HCT116 (cell line): ENCODE measurements around the gene AATF. TPM values are rescaled to one million over a fixed set of nuclear protein-coding genes. Genes with fewer than 3 reads are reported as not detected.

Source experiments
- ATAC-seq: fragments of 200-7000 bp; cut with Tn5 transposase; 2 replicates; pipeline ENCODE4 v1.9.1; 2020; ENCODE audit warnings: mild to moderate bottlenecking, moderate library complexity
- BruUV-seq: library from RNA; stranded (reverse); fragments of 400-500 nt; replicated peaks from 2 replicates; lab custom pipeline; 2021; lab: Mats Ljungman, UMichigan
- CTCF ChIA-PET: fragments of 300-600 bp; sonication (Branson Sonifier 250); formaldehyde crosslinking; loops from one replicate; lab custom pipeline; 2021; ENCODE audit warnings: antibody characterized with exemption; lab: Charles Lee
- POLR2A ChIA-PET: fragments of 300-600, 350-600 bp; sonication (Branson Sonifier 250); formaldehyde crosslinking; loops from one replicate; lab custom pipeline; 2021; ENCODE audit warnings: antibody characterized with exemption; lab: Charles Lee
- RAD21 ChIA-PET, 2 experiments: fragments of 300-600 bp; sonication (Branson Sonifier 250); formaldehyde crosslinking; loops; one replicate each; lab custom pipeline; 2023; ENCODE audit warnings: low total read pairs in 2 of 2; ENCODE audit not compliant: uncharacterized antibody in 2 of 2, unreplicated experiment in 2 of 2, low non-redundant PET in 1 of 2; lab: Charles Lee
- DNase-seq: peaks from one replicate; pipeline ENCODE4 v3.0.0-alpha.2; 2010; ENCODE audit warnings: low read depth, low spot score
- H2AFZ ChIP-seq: fragments of 200-600 bp; shearing (Covaris generic), sonication (generic); 2 replicates; pipeline ENCODE4 v1.6.1; 2017; ENCODE audit warnings: low read depth, mixed run types, mixed read lengths, antibody characterized with exemption, low read length; ENCODE audit not compliant: poor library complexity, severe bottlenecking
- H3K27ac ChIP-seq: 2 replicates; pipeline ENCODE4 v1.5.1; 2012; ENCODE audit warnings: low read depth, low read length
- H3K27me3 ChIP-seq: fragments of 200-600 bp; sonication (generic); 2 replicates; pipeline ENCODE4 v1.6.1; 2016; ENCODE audit warnings: mixed run types, low read length, mixed read lengths; ENCODE audit not compliant: insufficient read depth
- H3K36me3 ChIP-seq, 2 experiments: fragments of 200-500 bp in 1 of 2; fragments of 200-600 bp in 1 of 2; sonication (Bioruptor generic) in 1 of 2; sonication (generic) in 1 of 2; 2 replicates each; pipeline versions ENCODE4 v1.5.1 to v1.6.1; 2014 to 2016; ENCODE audit warnings: low read length in 2 of 2, inconsistent platforms in 1 of 2, mixed read lengths in 1 of 2, mixed run types in 1 of 2; ENCODE audit not compliant: insufficient read depth in 2 of 2, control insufficient read depth in 1 of 2
- H3K4me1 ChIP-seq, 2 experiments: fragments of 200-600 bp in 1 of 2; sonication (generic) in 1 of 2; 2 replicates each; pipeline versions ENCODE4 v1.5.1 to v1.6.1; 2012 to 2017; ENCODE audit warnings: low read length in 2 of 2, inconsistent platforms in 1 of 2, mild to moderate bottlenecking in 1 of 2, mixed read lengths in 1 of 2, mixed run types in 1 of 2, moderate library complexity in 1 of 2; ENCODE audit not compliant: insufficient read depth in 2 of 2, control insufficient read depth in 1 of 2
- H3K4me2 ChIP-seq: fragments of 200-600 bp; sonication (generic); 2 replicates; pipeline ENCODE4 v1.6.1; 2017; ENCODE audit warnings: mixed run types, low read length, mixed read lengths
- H3K4me3 ChIP-seq, 2 experiments: fragments of 200-600 bp in 1 of 2; sonication (generic) in 1 of 2; replicated peaks in 1 of 2; 2 replicates each; pipeline ENCODE4 v1.5.1; 2011 to 2016; ENCODE audit warnings: low read length in 2 of 2, control low read depth in 1 of 2, low read depth in 1 of 2, mild to moderate bottlenecking in 1 of 2, mixed read lengths in 1 of 2, mixed run types in 1 of 2
- H3K79me2 ChIP-seq: fragments of 200-600 bp; sonication (generic); 2 replicates; pipeline ENCODE4 v1.6.1; 2017; ENCODE audit warnings: mild to moderate bottlenecking, mixed run types, low read length, moderate library complexity, mixed read lengths; ENCODE audit not compliant: insufficient read depth
- H3K9ac ChIP-seq: fragments of 200-600 bp; sonication (generic); 2 replicates; pipeline ENCODE4 v1.6.1; 2016; ENCODE audit warnings: low read length, mixed read lengths
- H3K9me2 ChIP-seq: fragments of 200-600 bp; sonication (generic), shearing (Covaris generic); 2 replicates; pipeline ENCODE4 v1.6.1; 2017; ENCODE audit warnings: mixed run types, mild to moderate bottlenecking, moderate library complexity; ENCODE audit not compliant: insufficient read depth
- H3K9me3 ChIP-seq, 2 experiments: fragments of 200-500 bp in 1 of 2; fragments of 200-600 bp in 1 of 2; sonication (Bioruptor generic) in 1 of 2; sonication (generic) in 1 of 2; 2 replicates each; pipeline ENCODE4 v1.6.1; 2014 to 2017; ENCODE audit warnings: low read length in 2 of 2, mixed read lengths in 2 of 2, inconsistent platforms in 1 of 2, low read depth in 1 of 2, mild to moderate bottlenecking in 1 of 2, mixed run types in 1 of 2, moderate library complexity in 1 of 2; ENCODE audit not compliant: control insufficient read depth in 1 of 2, insufficient read depth in 1 of 2
- H4K20me1 ChIP-seq: fragments of 200-600 bp; sonication (generic), shearing (Covaris generic); 2 replicates; pipeline ENCODE4 v1.6.1; 2017; ENCODE audit warnings: mixed run types, mild to moderate bottlenecking, moderate library complexity; ENCODE audit not compliant: insufficient read depth
- CEBPB ChIP-seq: IDR thresholded peaks from 2 replicates; pipeline ENCODE4 v1.6.1; 2012; ENCODE audit warnings: low read depth
- EGR1 ChIP-seq: IDR thresholded peaks from 2 replicates; pipeline ENCODE4 v1.6.1; 2012; ENCODE audit warnings: low read depth
- ELF1 ChIP-seq: IDR thresholded peaks from 2 replicates; pipeline ENCODE4 v1.6.1; 2012; ENCODE audit warnings: low read depth, borderline replicate concordance
- EZH2 ChIP-seq: fragments of 200-600 bp; sonication (generic); IDR thresholded peaks from 2 replicates; pipeline ENCODE4 v1.6.1; 2017; ENCODE audit warnings: antibody characterized with exemption, mixed run types
- EZH2phosphoT487 ChIP-seq: fragments of 200-600 bp; IDR thresholded peaks from 2 replicates; pipeline ENCODE4 v1.6.1; 2018; ENCODE audit warnings: antibody characterized with exemption, borderline replicate concordance
- FOSL1 ChIP-seq: IDR thresholded peaks from 2 replicates; pipeline ENCODE4 v1.6.1; 2012; ENCODE audit warnings: low read depth
- JUND ChIP-seq: IDR thresholded peaks from 2 replicates; pipeline ENCODE4 v1.6.1; 2012
- MAX ChIP-seq: IDR thresholded peaks from 2 replicates; pipeline ENCODE4 v1.6.1; 2012
- POLR2A ChIP-seq: IDR thresholded peaks from 2 replicates; pipeline ENCODE4 v1.7.0; 2011; ENCODE audit warnings: borderline replicate concordance; ENCODE audit not compliant: insufficient read depth, insufficient read length; ENCODE audit errors: extremely low read depth
- POLR2AphosphoS5 ChIP-seq: IDR thresholded peaks from 2 replicates; pipeline ENCODE4 v1.6.1; 2011; ENCODE audit warnings: mild to moderate bottlenecking, low read depth, low read length, moderate library complexity
- RAD21 ChIP-seq: IDR thresholded peaks from 2 replicates; pipeline ENCODE4 v1.6.1; 2012; ENCODE audit warnings: low read depth, mild to moderate bottlenecking
- REST ChIP-seq: IDR thresholded peaks from 2 replicates; pipeline ENCODE4 v1.6.1; 2012; ENCODE audit warnings: low read depth
- SP1 ChIP-seq: IDR thresholded peaks from 2 replicates; pipeline ENCODE4 v1.6.1; 2012; ENCODE audit warnings: low read depth
- SRF ChIP-seq: IDR thresholded peaks from 2 replicates; pipeline ENCODE4 v1.6.1; 2012; ENCODE audit warnings: low read depth
- TCF7L2 ChIP-seq: IDR thresholded peaks from 2 replicates; pipeline ENCODE4 v1.7.0; 2011; ENCODE audit warnings: borderline replicate concordance, inconsistent platforms; ENCODE audit not compliant: insufficient read depth, insufficient read length; ENCODE audit errors: extremely low read depth
- YY1 ChIP-seq: IDR thresholded peaks from 2 replicates; pipeline ENCODE4 v1.6.1; 2011; ENCODE audit warnings: low read length, low read depth, moderate library complexity, mild to moderate bottlenecking; ENCODE audit not compliant: insufficient replicate concordance; ENCODE audit errors: extremely low read depth
- ZFX ChIP-seq: fragments of 450-650 bp; IDR thresholded peaks from 2 replicates; pipeline ENCODE4 v1.6.1; 2017
- intact Hi-C: fragments of 100-400 bp; cut with micrococcal nuclease; formaldehyde crosslinking; loops from 2 replicates; pipeline ENCODE4 v1.10.0; 2022
- total RNA-seq: library from RNA; stranded (reverse); gene quantifications from one replicate; pipeline ENCODE4 v1.2.1, GENCODE V29; 2021; ENCODE audit not compliant: unreplicated experiment
- TF ChIP-seq, protein P1 (sequence below), 3 experiments: fragments of 200-600 bp in 1 of 3; sonication (generic) in 1 of 3; IDR thresholded peaks in 2 of 3; conservative IDR thresholded peaks in 1 of 3; 2 replicates each; pipeline ENCODE4 v1.5.1; 2012 to 2017; ENCODE audit warnings: low read depth in 2 of 3, low read length in 2 of 3, antibody characterized with exemption in 1 of 3, borderline replicate concordance in 1 of 3, control low read depth in 1 of 3, mild to moderate bottlenecking in 1 of 3, mixed read lengths in 1 of 3, mixed run types in 1 of 3, moderate library complexity in 1 of 3; ENCODE audit not compliant: insufficient read depth in 1 of 3

AATF gene
- total RNA-seq, 1 experiment from 2014 or later: 105 TPM

DNA sequence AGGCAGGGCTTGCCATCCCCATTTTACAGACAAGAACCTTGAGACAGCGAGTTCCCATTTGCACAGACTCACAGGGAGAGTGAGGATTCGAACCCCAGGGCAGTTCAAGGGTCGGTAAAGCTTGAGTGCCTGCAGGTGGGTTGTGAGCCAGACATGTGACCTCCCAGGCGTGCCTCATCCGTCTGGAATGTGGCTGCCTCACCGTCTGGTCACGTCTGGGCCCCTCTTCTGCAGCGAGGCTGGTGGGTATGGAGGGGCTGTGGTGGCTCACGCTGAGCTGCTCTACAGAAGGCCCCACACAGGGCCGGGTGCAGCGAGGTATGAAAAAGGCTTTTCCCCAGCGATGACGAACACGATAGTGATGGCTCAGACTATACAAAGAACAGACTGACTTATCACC lies 47.2 kb upstream of the AATF start (continued):
- TF ChIP-seq REST: no peak

DNA sequence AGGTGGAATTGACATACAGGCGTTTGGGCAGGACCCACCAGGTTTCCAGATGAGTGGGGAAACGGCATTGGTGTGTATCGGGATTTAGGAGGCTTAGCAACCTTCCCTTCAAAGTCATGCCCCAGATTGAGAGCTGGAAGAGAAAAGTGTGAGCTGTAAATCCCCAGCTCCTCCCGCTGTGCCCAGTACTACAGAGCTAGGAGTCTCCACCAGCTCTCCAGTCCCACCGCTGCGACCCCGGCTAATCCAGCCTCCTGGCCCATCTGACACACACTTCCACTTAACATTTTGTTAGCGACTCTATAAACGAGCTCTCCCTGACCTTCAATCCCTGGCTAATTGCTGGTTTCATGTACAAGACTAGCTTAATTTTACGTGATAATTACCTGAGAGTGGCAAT lies 41.3 kb upstream of the AATF start:
- ChIA-PET RAD21 (no interaction called here), POLR2A (interaction anchor here (1.4 kb wide), 1 partner anchor 14 kb away, joined by 4 read pairs; no protein-coding TSS in a partner anchor), CTCF (no interaction called here)
- Histone ChIP-seq H3K36me3 (no peaks in the 10 kb centered on the region), H3K4me1 (0 out of 4 replicates have a peak, but pooled peaks cover 0 to 2% of the 10 kb centered on the region in 2 experiments), H4K20me1 (no peaks in the 10 kb centered on the region), H3K79me2 (no peaks in the 10 kb centered on the region), H3K9me2 (no peaks in the 10 kb centered on the region), H3K27ac (no peak overlapping the region), H3K4me2 (no peak overlapping the region), H2AFZ (no peak overlapping the region), H3K9me3 (no peaks in the 10 kb centered on the region), H3K27me3 (no peaks in the 10 kb centered on the region), H3K9ac (no peak overlapping the region), H3K4me3 (no peak overlapping the region)
- intact Hi-C loops: no loop called here
- DNase-seq (no peak), ATAC-seq (no peak)
- BruUV-seq: no TSS peak
- TF ChIP-seq YY1 (no peak), EZH2 (no peak), ZFX (no peak), MAX (no peak), TCF7L2 (no peak), SRF (no peak), SP1 (no peak), CEBPB (no peak), POLR2AphosphoS5 (no peak), EZH2phosphoT487 (no peak), EGR1 (no peak), FOSL1 (no peak), RAD21 (no peak), ELF1 (no peak), JUND (no peak), POLR2A (no peak), REST (no peak)
- TF ChIP-seq, protein P1, sequence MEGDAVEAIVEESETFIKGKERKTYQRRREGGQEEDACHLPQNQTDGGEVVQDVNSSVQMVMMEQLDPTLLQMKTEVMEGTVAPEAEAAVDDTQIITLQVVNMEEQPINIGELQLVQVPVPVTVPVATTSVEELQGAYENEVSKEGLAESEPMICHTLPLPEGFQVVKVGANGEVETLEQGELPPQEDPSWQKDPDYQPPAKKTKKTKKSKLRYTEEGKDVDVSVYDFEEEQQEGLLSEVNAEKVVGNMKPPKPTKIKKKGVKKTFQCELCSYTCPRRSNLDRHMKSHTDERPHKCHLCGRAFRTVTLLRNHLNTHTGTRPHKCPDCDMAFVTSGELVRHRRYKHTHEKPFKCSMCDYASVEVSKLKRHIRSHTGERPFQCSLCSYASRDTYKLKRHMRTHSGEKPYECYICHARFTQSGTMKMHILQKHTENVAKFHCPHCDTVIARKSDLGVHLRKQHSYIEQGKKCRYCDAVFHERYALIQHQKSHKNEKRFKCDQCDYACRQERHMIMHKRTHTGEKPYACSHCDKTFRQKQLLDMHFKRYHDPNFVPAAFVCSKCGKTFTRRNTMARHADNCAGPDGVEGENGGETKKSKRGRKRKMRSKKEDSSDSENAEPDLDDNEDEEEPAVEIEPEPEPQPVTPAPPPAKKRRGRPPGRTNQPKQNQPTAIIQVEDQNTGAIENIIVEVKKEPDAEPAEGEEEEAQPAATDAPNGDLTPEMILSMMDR (IDR thresholded peaks at IDR 0.05 in 2 of 3, conservative IDR thresholded peaks at IDR 0.05 in 1 of 3; ENCODE audit: borderline replicate concordance in 1 of 3, insufficient read depth in 1 of 3, low read depth in 2 of 3, low read length in 2 of 3): no peak
